Muscle of leg (tissue), 16 donors: ENCODE results near the gene TRIM72. TPM values are rescaled to one million over a fixed set of nuclear protein-coding genes. Genes with fewer than 3 reads are reported as not detected.
A peak's percentile ranks its signal among the peaks of the same experiment; 100 is the strongest.
"Not testable (repeated sequence)": the region's sequence is repeated elsewhere in the genome, so short reads cannot be mapped to it uniquely, and the experiment has no call there.

Experiments used
- DNase-seq: peaks from one replicate; pipeline ENCODE4 v3.0.0; 2013
- H3K27ac ChIP-seq: one replicate; pipeline ENCODE4 v1.5.1; 2013; ENCODE audit warnings: mild to moderate bottlenecking, low read length, control low read depth
- H3K27me3 ChIP-seq: one replicate; pipeline ENCODE4 v1.6.1; 2013; ENCODE audit warnings: low read length; ENCODE audit not compliant: control insufficient read depth, insufficient read depth
- H3K36me3 ChIP-seq: one replicate; pipeline ENCODE4 v1.6.1; 2013; ENCODE audit warnings: low read length; ENCODE audit not compliant: control insufficient read depth, insufficient read depth
- H3K4me1 ChIP-seq: one replicate; pipeline ENCODE4 v1.6.1; 2013; ENCODE audit warnings: low read length; ENCODE audit not compliant: control insufficient read depth, insufficient read depth
- H3K4me3 ChIP-seq: one replicate; pipeline ENCODE4 v1.5.1; 2013; ENCODE audit warnings: low read length, control low read depth
- H3K9me3 ChIP-seq: replicated peaks from 2 replicates; pipeline ENCODE4 v1.6.1; 2013; ENCODE audit warnings: low read depth, low read length; ENCODE audit not compliant: control insufficient read depth
- WGBS: methylation state at CpG from one replicate; pipeline ENCODE4 v1.1.5; 2013; ENCODE audit warnings: missing lambda C conversion rate; ENCODE audit not compliant: insufficient coverage; 5-methylcytosine and 5-hydroxymethylcytosine counted together
- long read RNA-seq, 11 donors: transcript quantifications; one replicate each; lab custom pipeline, GENCODE V29; 2026
- polyA plus RNA-seq, 8 donors: library from polyadenylated mRNA; unstranded; fragments of 120-200 nt; gene quantifications; one replicate each; pipeline versions ENCODE4 v1.2.1 to v1.2.3, GENCODE V29; 2013; ENCODE audit warnings: inconsistent platforms in 1 of 8, low replicate concordance in 1 of 8; ENCODE audit not compliant: insufficient read length in 8 of 8, insufficient read depth in 1 of 8
- total RNA-seq: library from RNA; stranded (reverse); fragments of 120-200 nt; gene quantifications from one replicate; pipeline ENCODE4 v1.2.4, GENCODE V29; 2013

The TRIM72 gene
- total RNA-seq, result 55.5 TPM
- 10 to 100 TPM; 47.7 to 83.0 (median 59.7) TPM for polyA plus RNA-seq
- long read RNA-seq, donor 1, full-length matches to known transcripts, result 5 of 5 reads
- long read RNA-seq, donor 1, partial matches to known transcripts, result 0 of 5 reads
- long read RNA-seq, donor 1, other reads (novel, unspliced or antisense), result 0 of 5 reads
- long read RNA-seq, donor 2, partial matches to known transcripts, result 9 of 9 reads
- long read RNA-seq, donor 2, other reads (novel, unspliced or antisense), result 0 of 9 reads
- long read RNA-seq, donor 3, full-length matches to known transcripts, result 16 of 22 reads
- long read RNA-seq, donor 3, partial matches to known transcripts, result 6 of 22 reads
- long read RNA-seq, donor 3, other reads (novel, unspliced or antisense), result 0 of 22 reads
- long read RNA-seq, donor 4, full-length matches to known transcripts, result 9 of 9 reads
- long read RNA-seq, donor 4, partial matches to known transcripts, result 0 of 9 reads
- long read RNA-seq, donor 4, other reads (novel, unspliced or antisense), result 0 of 9 reads
- long read RNA-seq, donor 5, full-length matches to known transcripts, result 11 of 25 reads
- long read RNA-seq, donor 5, partial matches to known transcripts, result 14 of 25 reads
- long read RNA-seq, donor 5, other reads (novel, unspliced or antisense), result 0 of 25 reads
- long read RNA-seq, donor 6, full-length matches to known transcripts, result 7 of 13 reads
- long read RNA-seq, donor 6, partial matches to known transcripts, result 6 of 13 reads
- long read RNA-seq, donor 6, other reads (novel, unspliced or antisense), result 0 of 13 reads
- long read RNA-seq, donor 7, full-length matches to known transcripts, result 7 of 14 reads
- long read RNA-seq, donor 7, partial matches to known transcripts, result 7 of 14 reads
- long read RNA-seq, donor 7, other reads (novel, unspliced or antisense), result 0 of 14 reads
- long read RNA-seq, donor 8, full-length matches to known transcripts, result 1 of 1 reads
- long read RNA-seq, donor 8, partial matches to known transcripts, result 0 of 1 reads
- long read RNA-seq, donor 8, other reads (novel, unspliced or antisense), result 0 of 1 reads
- long read RNA-seq, donor 9, full-length matches to known transcripts, result 3 of 14 reads
- long read RNA-seq, donor 9, partial matches to known transcripts, result 11 of 14 reads
- long read RNA-seq, donor 9, other reads (novel, unspliced or antisense), result 0 of 14 reads
- long read RNA-seq, donor 10, full-length matches to known transcripts, result 9 of 19 reads
- long read RNA-seq, donor 10, partial matches to known transcripts, result 10 of 19 reads
- long read RNA-seq, donor 10, other reads (novel, unspliced or antisense), result 0 of 19 reads
- long read RNA-seq, donor 11, full-length matches to known transcripts, result 1 of 6 reads
- long read RNA-seq, donor 11, partial matches to known transcripts, result 5 of 6 reads
- long read RNA-seq, donor 11, other reads (novel, unspliced or antisense), result 0 of 6 reads

GRCh38 chr16:31213877-31214707, at the start of gene TRIM72:
TSS of gene TRIM72 (plus strand) at chr16:31214119. CDS start at chr16:31214739, 620 bp downstream.
- Histone ChIP-seq H3K4me1 (peaks cover 30% of the 10 kb centered on the region), H3K36me3 (peaks cover 14% of the 10 kb centered on the region), H3K9me3 (no peaks in the 10 kb centered on the region), H3K4me3 (peak within 1 kb of the TSS; percentile 65), H3K27ac (peak within 1 kb of the TSS; percentile 94), H3K27me3 (peaks cover 46% of the 10 kb centered on the region)
- 32% methylated on average over 21 of the region's 25 CpGs for WGBS
- peak; percentile 93 for DNase-seq

DNA sequence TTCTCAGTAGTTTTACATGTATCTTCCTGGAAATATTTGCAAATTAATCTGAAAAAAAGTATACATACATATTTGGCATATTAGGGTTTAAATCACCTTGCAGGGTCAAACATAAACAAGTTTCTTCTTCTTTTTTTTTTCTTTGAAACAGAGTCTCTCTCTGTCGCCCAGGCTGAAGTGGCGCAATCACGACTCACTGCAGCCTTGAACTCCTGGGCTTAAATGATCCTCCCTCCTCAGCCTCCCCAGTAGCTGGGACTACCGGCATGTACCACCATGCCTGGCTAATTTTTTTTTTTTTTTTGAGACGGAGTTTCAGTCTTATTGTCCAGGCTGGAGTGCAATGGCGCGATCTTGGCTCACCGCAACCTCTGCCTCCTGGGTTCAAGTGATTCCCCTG, 46.6 kb upstream of the TRIM72 start:
- Histone ChIP-seq H3K4me3 (no peak overlapping the region), H3K36me3 (no peaks in the 10 kb centered on the region), H3K27ac (no peak overlapping the region), H3K9me3 (no peaks in the 10 kb centered on the region), H3K4me1 (no peaks in the 10 kb centered on the region), H3K27me3 (no peaks in the 10 kb centered on the region)
- DNase-seq, result no peak
- 78% methylated on average over 5 of the region's 8 CpGs for WGBS

DNA sequence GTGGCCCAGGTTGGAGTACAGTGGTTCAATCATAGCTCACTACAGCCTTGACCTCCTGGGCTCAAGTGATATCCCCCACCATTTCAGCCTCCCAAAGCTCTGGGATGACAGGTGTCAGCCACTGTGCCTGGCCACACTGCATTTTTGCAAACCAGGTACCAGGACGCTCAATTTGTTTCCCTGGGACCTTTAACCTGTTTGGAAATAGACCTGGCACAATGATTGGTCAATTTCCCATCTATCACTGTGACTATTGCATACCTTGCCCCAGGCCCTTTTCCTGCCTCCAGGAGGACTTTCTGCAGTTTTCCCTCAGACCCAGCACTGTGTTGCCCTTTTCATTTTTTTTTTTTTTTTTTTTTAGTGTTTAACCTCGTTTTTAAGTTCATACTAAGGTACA, 45.1 kb upstream of the TRIM72 start:
- Histone ChIP-seq H3K4me1 (no peaks in the 10 kb centered on the region), H3K36me3 (no peaks in the 10 kb centered on the region), H3K9me3 (no peaks in the 10 kb centered on the region), H3K27ac (no peak overlapping the region), H3K4me3 (no peak overlapping the region), H3K27me3 (no peaks in the 10 kb centered on the region)
- WGBS, result 75% methylated on average over 1 of the region's 2 CpGs
- DNase-seq, result no peak

GRCh38 chr16:31170048-31170447, 43.9 kb upstream of the TRIM72 start:
- not testable (repeated sequence) for H3K4me3 ChIP-seq, H3K9me3 ChIP-seq, H3K27ac ChIP-seq, H3K36me3 ChIP-seq, H3K27me3 ChIP-seq, H3K4me1 ChIP-seq, DNase-seq
- no CpG with 5 or more reads among the region's 2 CpGs for WGBS

DNA sequence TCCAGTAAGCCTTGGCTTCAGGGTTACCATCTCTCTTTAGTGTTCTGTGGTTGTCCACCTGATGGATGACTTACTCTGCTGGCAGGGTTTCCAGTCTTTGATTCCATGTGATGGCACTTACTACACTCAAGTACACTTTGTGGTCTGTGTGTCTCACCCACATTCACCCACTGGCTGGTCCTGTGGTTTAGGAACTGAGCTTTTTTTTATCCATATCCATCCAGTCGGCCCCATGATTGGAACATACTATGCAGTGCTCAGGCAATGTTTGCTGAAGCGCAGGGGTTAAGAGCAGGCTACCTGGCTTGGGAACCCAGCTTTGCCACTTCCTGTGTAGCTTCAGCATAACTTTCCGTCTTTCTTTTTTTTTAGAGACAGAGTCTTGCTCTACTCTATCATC, 36.8 kb upstream of the TRIM72 start:
- no peaks in the 10 kb centered on the region for H3K27me3 ChIP-seq
- peaks cover 5% of the 10 kb centered on the region for H3K36me3 ChIP-seq
- no peaks in the 10 kb centered on the region for H3K9me3 ChIP-seq
- no peak for DNase-seq
- 61% methylated on average over 2 of the region's 3 CpGs for WGBS
- H3K27ac ChIP-seq, result no peak overlapping the region
- no peak overlapping the region for H3K4me3 ChIP-seq
- peaks cover 13% of the 10 kb centered on the region for H3K4me1 ChIP-seq

DNA sequence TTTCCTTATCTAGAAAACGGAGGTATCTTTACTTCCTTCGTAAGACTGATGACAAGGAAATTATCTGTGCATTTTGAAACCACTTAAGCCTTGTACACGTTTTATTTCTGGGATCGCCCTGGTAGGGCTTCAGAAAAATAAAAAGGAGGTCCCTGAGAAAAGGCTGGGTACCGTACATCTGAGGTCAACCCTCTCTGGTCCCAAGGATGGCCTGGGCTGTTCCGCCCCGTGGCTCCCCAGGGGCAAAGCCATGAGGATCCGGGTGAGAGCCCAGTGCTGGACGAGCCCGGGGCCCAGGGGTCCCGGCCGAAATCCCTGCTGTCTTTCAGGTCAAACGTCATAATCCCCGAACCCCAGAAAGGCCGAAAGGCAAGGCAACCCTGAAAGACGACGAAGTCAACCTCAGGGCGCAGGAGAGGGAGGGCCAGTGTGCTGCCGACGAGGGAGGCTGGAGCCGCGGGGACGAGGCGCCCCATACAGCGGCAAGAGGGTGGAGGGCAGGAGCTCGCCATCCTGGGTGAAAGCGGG, 34.6 kb upstream of the TRIM72 start:
- H3K9me3 ChIP-seq, result no peaks in the 10 kb centered on the region
- H3K4me1 ChIP-seq, result peaks cover 29% of the 10 kb centered on the region
- no peak for DNase-seq
- H3K27me3 ChIP-seq, result no peaks in the 10 kb centered on the region
- peak overlapping the region; percentile 98 for H3K27ac ChIP-seq
- H3K36me3 ChIP-seq, result peaks cover 25% of the 10 kb centered on the region
- 4% methylated on average over 27 of the region's 27 CpGs for WGBS
- H3K4me3 ChIP-seq, result peak overlapping the region; percentile 97

GRCh38 chr16:31179747-31180459, 34.0 kb upstream of the TRIM72 start, which contains the start of gene FUS:
TSS of gene FUS (plus strand) at chr16:31180139. CDS start at chr16:31180215, 76 bp downstream.
- peak; percentile 96 for DNase-seq
- WGBS, result 0% methylated on average over 55 of the region's 69 CpGs
- H3K4me3 ChIP-seq, result peak within 1 kb of the TSS; percentile 97
- H3K27ac ChIP-seq, result peak within 1 kb of the TSS; percentile 98
- peaks cover 30% of the 10 kb centered on the region for H3K36me3 ChIP-seq
- no peaks in the 10 kb centered on the region for H3K27me3 ChIP-seq
- H3K9me3 ChIP-seq, result no peaks in the 10 kb centered on the region
- H3K4me1 ChIP-seq, result peaks cover 29% of the 10 kb centered on the region

GRCh38 chr16:31181102-31181830, 32.7 kb upstream of the TRIM72 start:
- Histone ChIP-seq H3K27me3 (no peaks in the 10 kb centered on the region), H3K4me3 (peak overlapping the region; percentile 97), H3K36me3 (peaks cover 43% of the 10 kb centered on the region), H3K4me1 (peaks cover 29% of the 10 kb centered on the region), H3K9me3 (no peaks in the 10 kb centered on the region), H3K27ac (peak overlapping the region; percentile 98)
- 1% methylated on average over 14 of the region's 31 CpGs for WGBS
- peak; percentile 60 for DNase-seq
